ENCODE results near the gene VPS37B.

- TF ChIP-seq TAF1 (IDR thresholded peaks at IDR 0.05; ENCODE audit: borderline replicate concordance, low read depth, low read length) (no peak), POLR2A (IDR thresholded peaks at IDR 0.05; ENCODE audit: low read depth, low read length) (no peak), POLR2AphosphoS5 (IDR thresholded peaks at IDR 0.05; ENCODE audit: low read depth, low read length) (no peak)
Observed at GRCh38 chr12:122862872-122863701, 32.8 kb downstream of the VPS37B start.

Measured in GM12892 (cell line).